K562 (cell line): ENCODE data around the gene ABI3BP. TPM values are rescaled to one million over a fixed set of nuclear protein-coding genes. Genes with fewer than 3 reads are reported as not detected.

Experiments used
- CREBBP ChIP-seq: IDR thresholded peaks from one replicate; pipeline ENCODE4 v1.6.1; 2012; ENCODE audit warnings: low read depth, mild to moderate bottlenecking, control low read depth, inconsistent platforms, low read length
- DACH1 ChIP-seq: fragments of 450-650 bp; IDR thresholded peaks from 2 replicates; pipeline ENCODE4 v1.6.1; 2018; ENCODE audit not compliant: partially characterized antibody
- DPF2 ChIP-seq: fragments of 450-650 bp; IDR thresholded peaks from 2 replicates; pipeline ENCODE4 v1.6.1; 2016
- NBN ChIP-seq: fragments of 450-650 bp; IDR thresholded peaks from 2 replicates; pipeline ENCODE4 v1.6.1; 2016; ENCODE audit warnings: low read depth, mild to moderate bottlenecking
- PHB ChIP-seq: fragments of 250-450 bp; sonication (Bioruptor Pico); IDR thresholded peaks from 2 replicates; pipeline ENCODE4 v1.5.0; 2021
- POLR2H ChIP-seq: IDR thresholded peaks from 2 replicates; pipeline ENCODE4 v1.6.1; 2016; ENCODE audit warnings: missing genetic modification characterization, low read depth, mild to moderate bottlenecking, control low read depth, missing compliant biosample characterization, moderate library complexity
- SNIP1 ChIP-seq: fragments of 450-650 bp; IDR thresholded peaks from 2 replicates; pipeline ENCODE4 v1.7.1; 2017; ENCODE audit warnings: low read depth, mild to moderate bottlenecking
- SOX6 ChIP-seq: fragments of 450-650 bp; IDR thresholded peaks from 2 replicates; pipeline ENCODE4 v1.6.1; 2014; ENCODE audit warnings: mild to moderate bottlenecking
- STAT5A ChIP-seq: IDR thresholded peaks from 2 replicates; pipeline ENCODE4 v1.6.1; 2012; ENCODE audit warnings: low read length, inconsistent platforms, borderline replicate concordance
- XRCC5 ChIP-seq: fragments of 200-400 bp; formaldehyde crosslinking; IDR thresholded peaks from 2 replicates; pipeline ENCODE4 v1.6.1; 2017; ENCODE audit warnings: low read depth, mild to moderate bottlenecking, low read length
- ZNF436 ChIP-seq: fragments of 250-450, 450-650 bp; sonication (Bioruptor Pico); formaldehyde crosslinking; IDR thresholded peaks from 2 replicates; pipeline ENCODE4 v1.7.0; 2020; ENCODE audit warnings: mild to moderate bottlenecking
- ZNF699 ChIP-seq: fragments of 250-450 bp; sonication (Bioruptor Pico); IDR thresholded peaks from 2 replicates; pipeline ENCODE4 v1.8.0; 2021; ENCODE audit warnings: mild to moderate bottlenecking, moderate library complexity; ENCODE audit not compliant: insufficient replicate concordance
- ZNF764 ChIP-seq: fragments of 250-450 bp; sonication (Bioruptor Pico); IDR thresholded peaks from 2 replicates; pipeline ENCODE4 v1.4.0; 2020; ENCODE audit warnings: low read depth, mild to moderate bottlenecking, moderate library complexity
- polyA plus RNA-seq, 8 experiments: library from polyadenylated mRNA; depleted of rRNA in 4 of 8; stranded (reverse) in 5 of 8; unstranded in 3 of 8; fragments of >200 nt; fragmentation: Nextera tagmentation in 2 of 8; fragmentation: Illumina TruSeq in 1 of 8; extraction: Ambion mirVana in 2 of 8; extraction: Trizol in 1 of 8; gene quantifications; 2 replicates each; pipeline versions ENCODE4 v1.2.1 to v1.2.3, GENCODE V29; 2011 to 2014; ENCODE audit warnings: inconsistent platforms in 1 of 8, missing spikeins in 1 of 8
- total RNA-seq, 7 experiments: library from RNA; depleted of rRNA in 6 of 7; stranded (reverse); fragments of >200 nt in 6 of 7; fragmentation: Illumina TruSeq in 2 of 7; extraction: Trizol in 2 of 7; gene quantifications; 2 replicates each; pipeline versions ENCODE4 v1.2.1 to v1.2.3, GENCODE V29; 2011 to 2021; ENCODE audit warnings: low replicate concordance in 1 of 7
- TF ChIP-seq, protein P1 (sequence below): fragments of 450-650 bp; IDR thresholded peaks from 2 replicates; pipeline ENCODE4 v1.6.1; 2016; ENCODE audit warnings: low read depth

Gene ABI3BP
- total and polyA plus RNA-seq, 9 of the 15 experiments (the other 6 are each of a cell fraction or from before 2014, with no cell fraction given): 0.01 to 0.24 (median 0.06) TPM; not detected in 5

- TF ChIP-seq, protein P1, sequence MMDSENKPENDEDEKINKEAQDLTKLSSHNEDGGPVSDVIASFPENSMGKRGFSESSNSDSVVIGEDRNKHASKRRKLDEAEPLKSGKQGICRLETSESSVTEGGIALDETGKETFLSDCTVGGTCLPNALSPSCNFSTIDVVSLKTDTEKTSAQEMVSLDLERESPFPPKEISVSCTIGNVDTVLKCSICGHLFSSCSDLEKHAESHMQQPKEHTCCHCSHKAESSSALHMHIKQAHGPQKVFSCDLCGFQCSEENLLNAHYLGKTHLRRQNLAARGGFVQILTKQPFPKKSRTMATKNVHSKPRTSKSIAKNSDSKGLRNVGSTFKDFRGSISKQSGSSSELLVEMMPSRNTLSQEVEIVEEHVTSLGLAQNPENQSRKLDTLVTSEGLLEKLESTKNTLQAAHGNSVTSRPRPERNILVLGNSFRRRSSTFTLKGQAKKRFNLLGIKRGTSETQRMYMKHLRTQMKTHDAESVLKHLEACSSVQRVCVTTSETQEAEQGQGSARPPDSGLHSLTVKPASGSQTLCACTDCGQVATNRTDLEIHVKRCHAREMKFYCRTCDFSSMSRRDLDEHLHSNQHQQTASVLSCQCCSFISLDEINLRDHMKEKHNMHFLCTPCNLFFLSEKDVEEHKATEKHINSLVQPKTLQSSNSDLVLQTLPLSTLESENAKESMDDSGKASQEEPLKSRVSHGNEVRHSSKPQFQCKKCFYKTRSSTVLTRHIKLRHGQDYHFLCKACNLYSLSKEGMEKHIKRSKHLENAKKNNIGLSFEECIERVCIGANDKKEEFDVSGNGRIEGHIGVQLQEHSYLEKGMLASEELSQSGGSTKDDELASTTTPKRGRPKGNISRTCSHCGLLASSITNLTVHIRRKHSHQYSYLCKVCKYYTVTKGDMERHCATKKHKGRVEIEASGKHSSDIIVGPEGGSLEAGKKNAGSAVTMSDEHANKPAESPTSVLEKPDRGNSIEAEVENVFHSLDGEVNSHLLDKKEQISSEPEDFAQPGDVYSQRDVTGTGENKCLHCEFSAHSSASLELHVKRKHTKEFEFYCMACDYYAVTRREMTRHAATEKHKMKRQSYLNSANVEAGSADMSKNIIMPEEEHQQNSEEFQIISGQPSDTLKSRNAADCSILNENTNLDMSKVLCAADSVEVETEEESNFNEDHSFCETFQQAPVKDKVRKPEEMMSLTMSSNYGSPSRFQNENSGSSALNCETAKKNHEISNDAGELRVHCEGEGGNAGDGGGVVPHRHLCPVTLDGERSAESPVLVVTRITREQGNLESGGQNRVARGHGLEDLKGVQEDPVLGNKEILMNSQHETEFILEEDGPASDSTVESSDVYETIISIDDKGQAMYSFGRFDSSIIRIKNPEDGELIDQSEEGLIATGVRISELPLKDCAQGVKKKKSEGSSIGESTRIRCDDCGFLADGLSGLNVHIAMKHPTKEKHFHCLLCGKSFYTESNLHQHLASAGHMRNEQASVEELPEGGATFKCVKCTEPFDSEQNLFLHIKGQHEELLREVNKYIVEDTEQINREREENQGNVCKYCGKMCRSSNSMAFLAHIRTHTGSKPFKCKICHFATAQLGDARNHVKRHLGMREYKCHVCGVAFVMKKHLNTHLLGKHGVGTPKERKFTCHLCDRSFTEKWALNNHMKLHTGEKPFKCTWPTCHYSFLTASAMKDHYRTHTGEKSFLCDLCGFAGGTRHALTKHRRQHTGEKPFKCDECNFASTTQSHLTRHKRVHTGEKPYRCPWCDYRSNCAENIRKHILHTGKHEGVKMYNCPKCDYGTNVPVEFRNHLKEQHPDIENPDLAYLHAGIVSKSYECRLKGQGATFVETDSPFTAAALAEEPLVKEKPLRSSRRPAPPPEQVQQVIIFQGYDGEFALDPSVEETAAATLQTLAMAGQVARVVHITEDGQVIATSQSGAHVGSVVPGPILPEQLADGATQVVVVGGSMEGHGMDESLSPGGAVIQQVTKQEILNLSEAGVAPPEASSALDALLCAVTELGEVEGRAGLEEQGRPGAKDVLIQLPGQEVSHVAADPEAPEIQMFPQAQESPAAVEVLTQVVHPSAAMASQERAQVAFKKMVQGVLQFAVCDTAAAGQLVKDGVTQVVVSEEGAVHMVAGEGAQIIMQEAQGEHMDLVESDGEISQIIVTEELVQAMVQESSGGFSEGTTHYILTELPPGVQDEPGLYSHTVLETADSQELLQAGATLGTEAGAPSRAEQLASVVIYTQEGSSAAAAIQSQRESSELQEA: no peak
- TF ChIP-seq POLR2H (tag) (no peak), PHB (CRISPR knock-in tag) (no peak), ZNF764 (no peak), ZNF699 (CRISPR knock-in tag) (no peak), SNIP1 (no peak), NBN (no peak), STAT5A (no peak), XRCC5 (no peak), CREBBP (no peak), DACH1 (no peak), ZNF436 (no peak), SOX6 (no peak), DPF2 (no peak)
These were observed 213.1 kb downstream of the ABI3BP start (continued) for GRCh38 chr3:100780071-100780622.
